ENCODE results near the gene UNC5A. TPM values are rescaled to one million over a fixed set of nuclear protein-coding genes. Genes with fewer than 3 reads are reported as not detected.
"Not testable (repeated sequence)": the region's sequence is repeated elsewhere in the genome, so short reads cannot be mapped to it uniquely, and the experiment has no call there.

Gene UNC5A
- total RNA-seq, 1 experiment from 2014 or later = not detected

DNA sequence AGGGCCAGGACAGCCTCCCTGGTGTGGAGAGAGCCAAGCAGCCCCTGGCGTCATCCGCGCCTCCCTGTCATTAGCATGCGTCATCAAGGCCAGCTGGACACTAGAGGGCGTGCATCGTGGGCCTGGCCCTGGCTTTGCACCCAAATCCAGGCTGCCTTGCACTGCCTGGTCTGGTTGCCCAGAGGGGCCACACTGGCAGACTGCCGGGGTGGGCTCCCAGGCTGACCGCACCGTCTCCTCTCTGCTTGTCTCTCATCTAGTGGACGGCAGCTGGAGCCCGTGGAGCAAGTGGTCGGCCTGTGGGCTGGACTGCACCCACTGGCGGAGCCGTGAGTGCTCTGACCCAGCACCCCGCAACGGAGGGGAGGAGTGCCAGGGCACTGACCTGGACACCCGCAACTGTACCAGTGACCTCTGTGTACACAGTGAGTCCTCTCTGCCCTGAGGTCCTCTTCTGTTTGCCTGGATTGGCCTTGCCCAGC, 59.8 kb downstream of the UNC5A start:
- DNase-seq (ENCODE audit: low spot score) = peak; percentile 79
- in situ Hi-C loops (cut with HindIII; ENCODE audit: low sequenced_read_pairs) = no loop called here

DNA sequence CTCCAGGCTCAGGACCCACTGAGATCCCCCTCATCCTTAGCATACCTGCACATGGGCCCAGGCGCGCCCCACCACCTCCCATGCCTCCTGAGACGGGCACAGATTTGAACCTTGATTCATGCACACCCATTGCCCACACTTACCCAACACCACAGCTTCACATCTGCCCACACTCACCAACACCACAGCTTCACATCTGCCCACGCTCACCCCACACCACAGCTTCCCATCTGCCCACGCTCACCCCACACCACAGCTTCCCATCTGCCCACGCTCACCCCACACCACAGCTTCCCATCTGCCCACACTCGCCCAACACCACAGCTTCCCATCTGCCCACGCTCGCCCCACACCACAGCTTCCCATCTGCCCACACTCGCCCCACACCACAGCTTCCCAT, 60.3 kb downstream of the UNC5A start:
- DNase-seq (ENCODE audit: low spot score); in situ Hi-C loops (cut with HindIII; ENCODE audit: low sequenced_read_pairs): not testable (repeated sequence)

DNA sequence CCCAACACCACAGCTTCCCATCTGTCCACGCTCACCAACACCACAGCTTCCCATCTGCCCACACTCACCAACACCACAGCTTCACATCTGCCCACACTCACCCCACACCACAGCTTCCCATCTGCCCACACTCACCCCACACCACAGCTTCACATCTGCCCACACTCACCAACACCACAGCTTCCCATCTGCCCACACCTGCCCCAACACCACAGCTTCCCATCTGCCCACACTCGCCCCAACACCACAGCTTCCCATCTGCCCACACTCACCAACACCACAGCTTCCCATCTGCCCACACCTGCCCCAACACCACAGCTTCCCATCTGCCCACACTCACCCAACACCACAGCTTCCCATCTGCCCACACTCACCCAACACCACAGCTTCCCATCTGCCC, 62.2 kb downstream of the UNC5A start:
- DNase-seq (ENCODE audit: low spot score) = not testable (repeated sequence)

DNA sequence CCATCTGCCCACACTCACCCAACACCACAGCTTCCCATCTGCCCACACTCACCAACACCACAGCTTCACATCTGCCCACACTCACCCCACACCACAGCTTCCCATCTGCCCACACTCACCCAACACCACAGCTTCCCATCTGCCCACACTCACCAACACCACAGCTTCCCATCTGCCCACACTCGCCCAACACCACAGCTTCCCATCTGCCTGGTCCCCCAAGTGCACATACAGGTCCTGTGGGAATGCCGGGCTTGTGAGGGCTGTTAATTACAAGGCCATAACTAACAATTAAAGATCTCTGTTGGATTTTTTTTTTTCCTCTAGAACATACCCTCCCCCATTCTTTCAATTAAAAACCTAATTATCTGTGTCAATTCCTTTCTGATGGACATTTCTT, 62.7 kb downstream of the UNC5A start:
- in situ Hi-C loops (cut with HindIII; ENCODE audit: low sequenced_read_pairs); DNase-seq (ENCODE audit: low spot score): not testable (repeated sequence)

More for the DNA sequence above, 62.2 kb downstream of the UNC5A start:
- in situ Hi-C loops (cut with HindIII; ENCODE audit: low sequenced_read_pairs) = not testable (repeated sequence)

DNA sequence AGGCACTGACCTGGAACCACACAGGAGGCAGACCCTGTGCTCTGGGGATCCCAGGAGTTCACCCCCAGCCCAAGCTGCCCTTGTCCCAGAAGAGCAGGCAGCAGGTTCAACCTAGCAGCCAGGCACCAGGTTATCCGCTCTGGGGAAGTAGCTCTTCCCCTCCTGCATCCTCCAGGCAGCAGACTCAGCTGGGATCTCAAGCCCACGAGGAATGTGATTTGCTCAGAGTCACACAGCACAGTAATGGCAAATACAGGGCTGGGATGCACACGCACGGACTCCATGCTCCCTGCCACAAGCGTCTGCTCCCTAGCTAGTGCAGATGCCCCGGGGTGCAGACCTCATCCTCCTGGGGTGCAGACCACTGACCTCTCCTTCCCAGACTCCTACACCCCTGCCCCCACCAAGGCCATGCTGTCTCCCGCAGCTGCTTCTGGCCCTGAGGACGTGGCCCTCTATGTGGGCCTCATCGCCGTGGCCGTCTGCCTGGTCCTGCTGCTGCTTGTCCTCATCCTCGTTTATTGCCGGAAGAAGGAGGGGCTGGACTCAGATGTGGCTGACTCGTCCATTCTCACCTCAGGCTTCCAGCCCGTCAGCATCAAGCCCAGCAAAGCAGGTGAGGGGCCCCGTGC, 63.3 kb downstream of the UNC5A start:
- in situ Hi-C loops (cut with HindIII; ENCODE audit: low sequenced_read_pairs) = no loop called here
- DNase-seq (ENCODE audit: low spot score) = no peak

DNA sequence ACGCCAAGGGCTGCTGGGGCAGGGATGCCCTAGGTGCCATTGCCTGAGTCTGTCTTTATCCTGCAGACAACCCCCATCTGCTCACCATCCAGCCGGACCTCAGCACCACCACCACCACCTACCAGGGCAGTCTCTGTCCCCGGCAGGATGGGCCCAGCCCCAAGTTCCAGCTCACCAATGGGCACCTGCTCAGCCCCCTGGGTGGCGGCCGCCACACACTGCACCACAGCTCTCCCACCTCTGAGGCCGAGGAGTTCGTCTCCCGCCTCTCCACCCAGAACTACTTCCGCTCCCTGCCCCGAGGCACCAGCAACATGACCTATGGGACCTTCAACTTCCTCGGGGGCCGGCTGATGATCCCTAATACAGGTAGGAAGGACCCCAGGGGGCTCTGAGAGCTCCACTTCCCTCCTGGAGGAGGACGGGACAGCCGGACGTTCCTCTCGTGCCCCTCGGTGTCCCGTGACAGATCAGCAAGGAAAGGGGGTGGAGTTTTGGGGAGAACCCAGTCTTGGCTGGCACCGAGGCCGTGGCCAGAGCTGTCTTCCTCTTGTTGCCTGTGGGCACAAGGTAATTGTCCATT, 63.9 kb downstream of the UNC5A start:
- in situ Hi-C loops (cut with HindIII; ENCODE audit: low sequenced_read_pairs) = no loop called here
- no peak for DNase-seq (ENCODE audit: low spot score)

DNA sequence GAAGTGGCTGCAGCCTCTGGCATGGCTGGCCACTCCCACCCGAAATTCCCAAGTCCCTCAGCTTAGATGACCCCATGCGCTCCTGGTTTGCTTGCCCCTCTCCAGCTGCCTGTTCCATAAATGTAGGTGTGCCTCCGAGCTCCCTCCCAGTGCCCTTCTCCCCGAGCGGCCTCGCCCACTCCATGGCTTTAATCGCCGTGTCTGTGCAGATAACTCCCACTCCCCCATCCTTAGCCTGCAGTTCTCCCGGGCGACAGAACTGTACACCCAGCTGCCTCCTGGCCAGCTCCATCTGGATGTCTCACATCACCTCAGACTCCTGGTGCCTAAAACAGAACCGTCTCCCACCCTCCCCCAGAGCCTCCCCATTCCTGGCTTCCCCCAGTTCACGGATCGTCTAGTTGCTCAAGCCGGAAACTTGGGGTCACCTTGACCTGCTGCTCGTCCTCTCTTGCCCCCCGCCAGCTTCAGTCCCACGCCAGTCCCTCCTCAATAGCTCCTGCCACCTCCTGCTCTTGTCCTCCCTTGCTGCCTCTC, 64.7 kb downstream of the UNC5A start:
- no peak for DNase-seq (ENCODE audit: low spot score)
- in situ Hi-C loops (cut with HindIII; ENCODE audit: low sequenced_read_pairs) = no loop called here

DNA sequence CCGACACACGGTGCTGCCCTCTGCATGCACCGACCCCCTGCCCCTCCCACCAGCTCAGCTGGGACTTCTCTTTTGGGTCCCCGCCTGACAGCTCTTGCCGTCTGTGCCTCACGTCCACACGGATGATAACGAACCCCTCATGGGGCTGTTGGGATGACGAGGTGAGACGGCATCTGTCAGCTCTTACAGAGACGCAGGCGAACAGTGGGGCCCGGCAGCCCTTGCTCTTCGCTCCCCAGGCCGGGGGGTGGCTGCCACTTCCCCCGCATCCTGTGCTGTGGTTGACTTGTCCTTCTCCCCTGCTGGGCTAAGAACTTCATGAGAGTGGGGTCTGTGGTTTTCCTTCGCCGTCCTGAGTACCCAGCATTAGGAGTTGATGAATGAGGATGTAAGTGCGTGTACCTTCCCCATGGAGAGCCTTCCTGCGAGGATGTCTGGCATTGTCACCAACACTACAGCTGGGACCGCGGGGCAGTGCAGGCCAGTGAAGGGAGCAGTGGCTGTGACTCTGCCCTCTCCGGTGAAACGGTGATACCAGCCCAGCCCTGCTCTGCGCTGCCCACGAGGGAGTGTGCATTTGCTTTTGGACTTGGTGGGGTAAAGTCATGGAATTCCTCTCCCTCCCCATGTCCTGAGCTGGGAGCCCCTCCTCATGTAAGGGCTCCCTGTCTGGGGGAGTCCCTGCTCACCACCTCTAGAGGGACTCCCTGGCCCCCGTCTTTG, 65.6 kb downstream of the UNC5A start:
- in situ Hi-C loops (cut with HindIII; ENCODE audit: low sequenced_read_pairs) = no loop called here
- DNase-seq (ENCODE audit: low spot score) = no peak

DNA sequence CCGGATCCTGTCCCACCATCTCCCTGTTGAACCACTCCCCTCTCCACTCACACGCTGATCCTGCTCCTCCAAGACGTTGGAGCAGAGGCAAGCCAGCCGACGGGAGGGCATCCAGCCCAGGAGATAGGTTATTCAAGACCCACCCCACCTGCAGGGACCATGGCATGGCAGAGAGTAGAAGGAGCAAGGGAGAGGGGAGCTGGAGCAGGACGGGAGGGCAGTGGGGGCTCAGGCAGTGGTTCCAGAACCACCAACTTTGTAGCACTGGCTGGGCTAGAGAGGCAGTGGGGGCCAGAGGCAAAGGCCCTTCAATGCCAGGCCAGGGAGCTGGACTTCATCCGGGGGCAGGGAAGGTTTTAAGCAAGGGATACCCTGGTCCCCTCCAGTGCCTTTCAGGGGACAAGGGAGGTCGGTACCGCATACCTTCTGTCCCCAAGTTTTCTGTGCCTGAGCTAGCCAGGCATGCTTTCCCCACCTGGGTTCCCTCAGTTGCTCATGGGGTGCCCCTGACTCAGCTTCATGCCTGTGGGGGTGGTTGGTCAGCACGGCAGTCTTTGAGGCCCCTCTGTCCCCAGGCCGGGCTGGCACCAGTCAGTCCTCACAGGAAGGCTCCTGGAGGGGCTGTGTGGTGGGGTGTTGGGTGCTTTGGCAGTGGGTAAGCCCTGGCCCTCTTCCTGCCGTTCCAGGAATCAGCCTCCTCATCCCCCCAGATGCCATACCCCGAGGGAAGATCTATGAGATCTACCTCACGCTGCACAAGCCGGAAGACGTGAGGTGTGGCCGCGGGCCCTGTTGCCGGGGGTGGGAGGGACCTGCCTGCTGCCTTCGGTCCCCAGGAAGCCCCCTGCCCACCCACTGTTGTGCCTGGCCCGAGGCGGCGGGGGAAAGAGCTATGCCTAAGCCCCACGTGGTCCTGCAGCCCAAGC, 66.4 kb downstream of the UNC5A start:
- in situ Hi-C loops (cut with HindIII; ENCODE audit: low sequenced_read_pairs) = no loop called here
- no peak for DNase-seq (ENCODE audit: low spot score)

DNA sequence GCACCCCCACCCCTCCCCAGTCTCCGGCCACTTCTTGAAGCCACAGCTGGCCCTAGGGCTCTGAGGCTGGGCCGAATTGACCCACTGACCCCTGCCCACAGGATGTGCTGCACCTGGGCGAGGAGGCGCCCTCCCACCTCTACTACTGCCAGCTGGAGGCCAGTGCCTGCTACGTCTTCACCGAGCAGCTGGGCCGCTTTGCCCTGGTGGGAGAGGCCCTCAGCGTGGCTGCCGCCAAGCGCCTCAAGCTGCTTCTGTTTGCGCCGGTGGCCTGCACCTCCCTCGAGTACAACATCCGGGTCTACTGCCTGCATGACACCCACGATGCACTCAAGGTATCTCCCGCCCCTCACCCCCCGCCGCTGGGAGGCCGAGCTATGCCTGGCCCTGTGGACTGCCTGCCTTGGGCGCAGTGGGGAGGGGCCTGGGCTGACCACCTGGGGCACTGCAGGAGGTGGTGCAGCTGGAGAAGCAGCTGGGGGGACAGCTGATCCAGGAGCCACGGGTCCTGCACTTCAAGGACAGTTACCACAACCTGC, 67.5 kb downstream of the UNC5A start:
- no peak for DNase-seq (ENCODE audit: low spot score)
- in situ Hi-C loops (cut with HindIII; ENCODE audit: low sequenced_read_pairs) = no loop called here

DNA sequence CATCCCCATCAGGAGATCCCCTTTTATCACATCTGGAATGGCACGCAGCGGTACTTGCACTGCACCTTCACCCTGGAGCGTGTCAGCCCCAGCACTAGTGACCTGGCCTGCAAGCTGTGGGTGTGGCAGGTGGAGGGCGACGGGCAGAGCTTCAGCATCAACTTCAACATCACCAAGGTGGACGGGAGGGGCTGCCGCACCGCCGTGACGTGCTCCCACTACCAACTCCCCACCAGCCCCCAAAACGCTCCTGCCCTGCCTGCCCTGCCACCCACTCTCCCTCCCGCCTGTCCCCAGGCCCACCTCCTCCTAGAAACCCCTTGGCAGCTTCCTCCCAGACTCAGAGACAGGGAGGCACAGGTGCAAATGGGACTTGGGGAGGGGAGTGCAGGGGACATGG, 68.1 kb downstream of the UNC5A start:
- no peak for DNase-seq (ENCODE audit: low spot score)
- in situ Hi-C loops (cut with HindIII; ENCODE audit: low sequenced_read_pairs) = no loop called here

DNA sequence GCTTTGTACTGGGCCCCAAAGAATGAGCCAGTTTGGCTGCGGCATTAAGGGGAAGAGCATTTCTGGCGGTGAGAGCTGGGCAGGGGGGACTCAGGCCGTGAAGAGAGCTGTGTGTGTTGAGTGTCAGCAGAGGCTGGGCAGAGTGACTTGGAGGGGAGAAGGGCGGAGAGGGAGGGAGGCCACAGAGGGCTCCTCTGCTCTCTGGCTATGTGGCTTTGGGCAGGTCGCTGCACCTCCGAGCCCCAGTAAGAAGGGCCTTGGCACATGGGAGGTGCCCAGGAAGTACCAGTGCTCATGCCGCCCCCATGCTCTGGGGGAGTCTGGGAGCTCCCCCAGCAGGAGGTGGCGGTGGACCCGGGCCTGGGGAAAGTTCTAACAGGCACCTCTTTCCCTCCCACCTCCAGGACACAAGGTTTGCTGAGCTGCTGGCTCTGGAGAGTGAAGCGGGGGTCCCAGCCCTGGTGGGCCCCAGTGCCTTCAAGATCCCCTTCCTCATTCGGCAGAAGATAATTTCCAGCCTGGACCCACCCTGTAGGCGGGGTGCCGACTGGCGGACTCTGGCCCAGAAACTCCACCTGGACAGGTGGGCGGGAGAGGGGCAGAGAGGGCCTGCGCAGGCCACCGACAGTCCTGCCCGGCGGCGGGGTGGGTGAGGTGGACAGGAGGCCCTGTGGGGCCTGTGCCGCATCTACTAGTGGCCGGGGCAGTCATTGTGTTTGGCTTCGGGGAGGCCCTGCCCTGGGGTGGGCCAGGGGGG, 68.7 kb downstream of the UNC5A start:
- in situ Hi-C loops (cut with HindIII; ENCODE audit: low sequenced_read_pairs) = no loop called here

DNA sequence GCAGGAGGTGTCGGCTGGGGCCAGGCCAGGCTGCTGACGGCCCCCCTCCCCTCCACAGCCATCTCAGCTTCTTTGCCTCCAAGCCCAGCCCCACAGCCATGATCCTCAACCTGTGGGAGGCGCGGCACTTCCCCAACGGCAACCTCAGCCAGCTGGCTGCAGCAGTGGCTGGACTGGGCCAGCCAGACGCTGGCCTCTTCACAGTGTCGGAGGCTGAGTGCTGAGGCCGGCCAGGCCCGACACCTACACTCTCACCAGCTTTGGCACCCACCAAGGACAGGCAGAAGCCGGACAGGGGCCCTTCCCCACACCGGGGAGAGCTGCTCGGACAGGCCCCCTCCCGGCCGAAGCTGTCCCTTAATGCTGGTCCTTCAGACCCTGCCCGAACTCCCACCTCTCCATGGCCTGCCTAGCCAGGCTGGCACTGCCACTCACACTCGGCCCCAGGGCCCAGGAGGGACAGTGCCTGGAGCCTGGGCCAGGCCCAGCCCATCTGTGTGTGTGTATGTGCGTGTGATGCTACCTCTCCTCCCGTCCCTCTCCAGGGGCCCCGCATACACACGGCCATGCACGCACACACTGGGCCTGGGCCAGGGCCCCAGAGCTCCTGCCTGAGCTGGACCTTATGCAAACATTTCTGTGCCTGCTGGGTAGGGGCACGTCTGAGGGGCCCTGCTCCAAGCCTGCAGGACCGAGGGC, 69.5 kb downstream of the UNC5A start:
- in situ Hi-C loops (cut with HindIII; ENCODE audit: low sequenced_read_pairs) = no loop called here

More for the DNA sequence above, 68.7 kb downstream of the UNC5A start:
- no peak for DNase-seq (ENCODE audit: low spot score)

DNA sequence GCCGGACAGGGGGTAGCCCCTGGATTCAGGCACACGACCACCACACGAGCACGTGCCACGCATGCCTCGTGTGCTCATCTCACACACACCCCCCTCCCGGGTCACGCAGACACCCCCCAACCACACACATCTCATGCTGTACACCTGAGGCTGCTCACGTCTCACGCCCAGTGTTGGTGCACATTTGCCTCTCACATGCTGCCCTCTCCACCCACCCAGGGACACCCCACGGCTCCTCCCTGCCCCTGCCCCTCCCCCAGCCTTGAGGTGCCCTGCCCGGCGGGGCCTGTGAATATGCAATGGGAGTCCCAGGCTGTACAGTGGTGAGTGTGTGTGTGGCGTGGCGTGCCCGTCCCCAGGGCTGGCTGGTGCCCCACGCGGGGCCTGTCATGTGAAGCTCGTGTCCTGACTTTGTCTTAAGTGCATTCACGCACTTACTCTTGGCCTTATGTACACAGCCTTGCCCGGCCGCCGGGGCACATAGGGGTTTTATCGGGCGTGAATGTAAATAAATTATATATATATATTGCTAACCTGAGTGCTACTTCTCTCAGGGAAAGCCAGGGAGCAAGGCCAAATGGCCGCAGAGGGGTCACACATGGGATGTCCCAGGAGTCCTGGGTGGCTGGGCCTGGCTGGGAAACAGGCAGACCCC, 70.1 kb downstream of the UNC5A start:
- no peak for DNase-seq (ENCODE audit: low spot score)
- in situ Hi-C loops (cut with HindIII; ENCODE audit: low sequenced_read_pairs) = no loop called here

More for the DNA sequence above, 69.5 kb downstream of the UNC5A start:
- no peak for DNase-seq (ENCODE audit: low spot score)

DNA sequence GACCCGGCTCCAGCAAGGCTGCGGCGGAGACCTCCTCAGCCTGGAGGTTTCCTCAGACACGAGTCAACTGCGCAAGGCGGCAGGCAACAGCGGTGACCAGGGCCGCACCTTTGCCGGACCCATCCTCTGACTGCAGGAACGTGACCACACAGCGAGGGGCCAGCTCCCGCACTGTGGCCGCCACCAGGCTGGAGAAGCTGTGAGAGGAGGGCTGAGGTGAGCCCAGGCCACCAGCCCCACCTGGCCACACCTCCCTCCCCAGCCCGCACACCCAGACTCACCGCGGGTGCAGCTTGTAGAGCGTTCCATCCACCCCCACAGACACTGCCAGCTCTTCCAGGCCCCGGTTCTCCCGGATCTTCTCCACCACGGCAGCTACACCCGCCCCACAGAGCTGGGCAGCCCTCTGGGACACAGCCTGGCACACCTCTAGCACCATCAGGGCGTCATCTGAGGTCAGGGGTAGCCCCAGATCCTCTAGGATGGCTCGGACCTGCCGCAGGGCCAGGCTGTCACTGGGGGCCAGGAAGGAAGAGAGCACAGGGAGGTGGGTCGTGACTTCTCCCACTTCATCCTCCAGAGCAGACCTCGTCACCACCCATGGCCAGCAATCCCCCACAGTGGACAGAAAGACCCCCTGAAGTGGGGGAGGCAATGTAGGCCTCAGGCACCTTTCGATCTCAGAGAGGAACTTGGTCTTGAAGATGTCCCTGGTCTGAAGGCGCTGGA, 70.8 kb downstream of the UNC5A start:
- in situ Hi-C loops (cut with HindIII; ENCODE audit: low sequenced_read_pairs) = no loop called here
- no peak for DNase-seq (ENCODE audit: low spot score)

DNA sequence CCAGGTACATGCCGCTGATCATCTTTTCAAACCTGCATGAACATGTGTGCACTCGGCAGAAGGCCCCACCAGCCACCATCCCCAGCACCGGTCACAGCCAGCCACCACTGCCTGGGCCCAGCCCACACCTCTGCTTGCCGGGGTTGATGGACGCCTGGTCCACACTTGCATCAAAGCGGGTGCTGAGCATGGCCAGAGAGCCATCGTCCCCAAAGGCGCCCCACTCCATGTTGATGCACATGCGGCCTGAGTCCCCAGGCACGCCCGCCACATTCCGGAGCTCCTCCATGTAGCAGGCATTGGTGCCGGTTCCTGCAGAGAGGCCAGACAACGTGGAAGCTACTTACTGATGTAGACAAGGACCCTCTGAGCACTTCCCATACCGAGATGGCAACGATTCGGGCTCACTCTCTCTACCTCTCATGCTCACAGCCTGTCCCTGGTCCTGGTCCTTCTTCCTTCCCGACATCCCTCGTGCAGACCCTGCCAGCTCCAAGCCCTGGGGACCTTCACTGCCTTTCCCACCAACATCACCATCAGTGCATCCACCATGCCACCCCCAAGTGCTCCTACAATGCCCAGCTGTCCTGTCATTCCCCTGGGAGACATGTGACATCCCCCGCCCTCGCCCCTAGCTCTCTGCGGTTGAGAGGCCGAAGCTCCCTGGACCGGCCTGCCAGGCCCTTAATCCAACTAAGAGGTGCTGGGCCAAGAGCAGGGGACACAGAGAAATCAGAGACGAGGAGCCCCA, 71.6 kb downstream of the UNC5A start:
- in situ Hi-C loops (cut with HindIII; ENCODE audit: low sequenced_read_pairs) = no loop called here
- no peak for DNase-seq (ENCODE audit: low spot score)

Measured in G401 (cell line).